HCT116 (cell line): Measurements from ENCODE around the gene CD58. TPM values are rescaled to one million over a fixed set of nuclear protein-coding genes. Genes with fewer than 3 reads are reported as not detected.

ENCODE experiments used
- ATAC-seq: fragments of 200-7000 bp; cut with Tn5 transposase; 2 replicates; pipeline ENCODE4 v1.9.1; 2020; ENCODE audit warnings: mild to moderate bottlenecking, moderate library complexity
- BruUV-seq: library from RNA; stranded (reverse); fragments of 400-500 nt; replicated peaks from 2 replicates; lab custom pipeline; 2021; lab: Mats Ljungman, UMichigan
- CTCF ChIA-PET: fragments of 300-600 bp; sonication (Branson Sonifier 250); formaldehyde crosslinking; loops from one replicate; lab custom pipeline; 2021; ENCODE audit warnings: antibody characterized with exemption; lab: Charles Lee
- POLR2A ChIA-PET: fragments of 300-600, 350-600 bp; sonication (Branson Sonifier 250); formaldehyde crosslinking; loops from one replicate; lab custom pipeline; 2021; ENCODE audit warnings: antibody characterized with exemption; lab: Charles Lee
- RAD21 ChIA-PET, 2 experiments: fragments of 300-600 bp; sonication (Branson Sonifier 250); formaldehyde crosslinking; loops; one replicate each; lab custom pipeline; 2023; ENCODE audit warnings: low total read pairs in 2 of 2; ENCODE audit not compliant: uncharacterized antibody in 2 of 2, unreplicated experiment in 2 of 2, low non-redundant PET in 1 of 2; lab: Charles Lee
- DNase-seq: peaks from one replicate; pipeline ENCODE4 v3.0.0-alpha.2; 2010; ENCODE audit warnings: low read depth, low spot score
- H2AFZ ChIP-seq: fragments of 200-600 bp; shearing (Covaris generic), sonication (generic); 2 replicates; pipeline ENCODE4 v1.6.1; 2017; ENCODE audit warnings: low read depth, mixed run types, mixed read lengths, antibody characterized with exemption, low read length; ENCODE audit not compliant: poor library complexity, severe bottlenecking
- H3K27ac ChIP-seq: 2 replicates; pipeline ENCODE4 v1.5.1; 2012; ENCODE audit warnings: low read depth, low read length
- H3K27me3 ChIP-seq: fragments of 200-600 bp; sonication (generic); 2 replicates; pipeline ENCODE4 v1.6.1; 2016; ENCODE audit warnings: mixed run types, low read length, mixed read lengths; ENCODE audit not compliant: insufficient read depth
- H3K36me3 ChIP-seq, 2 experiments: fragments of 200-500 bp in 1 of 2; fragments of 200-600 bp in 1 of 2; sonication (Bioruptor generic) in 1 of 2; sonication (generic) in 1 of 2; 2 replicates each; pipeline versions ENCODE4 v1.5.1 to v1.6.1; 2014 to 2016; ENCODE audit warnings: low read length in 2 of 2, inconsistent platforms in 1 of 2, mixed read lengths in 1 of 2, mixed run types in 1 of 2; ENCODE audit not compliant: insufficient read depth in 2 of 2, control insufficient read depth in 1 of 2
- H3K4me1 ChIP-seq, 2 experiments: fragments of 200-600 bp in 1 of 2; sonication (generic) in 1 of 2; 2 replicates each; pipeline versions ENCODE4 v1.5.1 to v1.6.1; 2012 to 2017; ENCODE audit warnings: low read length in 2 of 2, inconsistent platforms in 1 of 2, mild to moderate bottlenecking in 1 of 2, mixed read lengths in 1 of 2, mixed run types in 1 of 2, moderate library complexity in 1 of 2; ENCODE audit not compliant: insufficient read depth in 2 of 2, control insufficient read depth in 1 of 2
- H3K4me2 ChIP-seq: fragments of 200-600 bp; sonication (generic); 2 replicates; pipeline ENCODE4 v1.6.1; 2017; ENCODE audit warnings: mixed run types, low read length, mixed read lengths
- H3K4me3 ChIP-seq, 2 experiments: fragments of 200-600 bp in 1 of 2; sonication (generic) in 1 of 2; replicated peaks in 1 of 2; 2 replicates each; pipeline ENCODE4 v1.5.1; 2011 to 2016; ENCODE audit warnings: low read length in 2 of 2, control low read depth in 1 of 2, low read depth in 1 of 2, mild to moderate bottlenecking in 1 of 2, mixed read lengths in 1 of 2, mixed run types in 1 of 2
- H3K79me2 ChIP-seq: fragments of 200-600 bp; sonication (generic); 2 replicates; pipeline ENCODE4 v1.6.1; 2017; ENCODE audit warnings: mild to moderate bottlenecking, mixed run types, low read length, moderate library complexity, mixed read lengths; ENCODE audit not compliant: insufficient read depth
- H3K9ac ChIP-seq: fragments of 200-600 bp; sonication (generic); 2 replicates; pipeline ENCODE4 v1.6.1; 2016; ENCODE audit warnings: low read length, mixed read lengths
- H3K9me2 ChIP-seq: fragments of 200-600 bp; sonication (generic), shearing (Covaris generic); 2 replicates; pipeline ENCODE4 v1.6.1; 2017; ENCODE audit warnings: mixed run types, mild to moderate bottlenecking, moderate library complexity; ENCODE audit not compliant: insufficient read depth
- H3K9me3 ChIP-seq, 2 experiments: fragments of 200-500 bp in 1 of 2; fragments of 200-600 bp in 1 of 2; sonication (Bioruptor generic) in 1 of 2; sonication (generic) in 1 of 2; 2 replicates each; pipeline ENCODE4 v1.6.1; 2014 to 2017; ENCODE audit warnings: low read length in 2 of 2, mixed read lengths in 2 of 2, inconsistent platforms in 1 of 2, low read depth in 1 of 2, mild to moderate bottlenecking in 1 of 2, mixed run types in 1 of 2, moderate library complexity in 1 of 2; ENCODE audit not compliant: control insufficient read depth in 1 of 2, insufficient read depth in 1 of 2
- H4K20me1 ChIP-seq: fragments of 200-600 bp; sonication (generic), shearing (Covaris generic); 2 replicates; pipeline ENCODE4 v1.6.1; 2017; ENCODE audit warnings: mixed run types, mild to moderate bottlenecking, moderate library complexity; ENCODE audit not compliant: insufficient read depth
- RAD21 ChIP-seq: IDR thresholded peaks from 2 replicates; pipeline ENCODE4 v1.6.1; 2012; ENCODE audit warnings: low read depth, mild to moderate bottlenecking
- ZFX ChIP-seq: fragments of 450-650 bp; IDR thresholded peaks from 2 replicates; pipeline ENCODE4 v1.6.1; 2017
- intact Hi-C: fragments of 100-400 bp; cut with micrococcal nuclease; formaldehyde crosslinking; loops from 2 replicates; pipeline ENCODE4 v1.10.0; 2022
- total RNA-seq: library from RNA; stranded (reverse); gene quantifications from one replicate; pipeline ENCODE4 v1.2.1, GENCODE V29; 2021; ENCODE audit not compliant: unreplicated experiment
- TF ChIP-seq, protein P1 (sequence below), 3 experiments: fragments of 200-600 bp in 1 of 3; sonication (generic) in 1 of 3; IDR thresholded peaks in 2 of 3; conservative IDR thresholded peaks in 1 of 3; 2 replicates each; pipeline ENCODE4 v1.5.1; 2012 to 2017; ENCODE audit warnings: low read depth in 2 of 3, low read length in 2 of 3, antibody characterized with exemption in 1 of 3, borderline replicate concordance in 1 of 3, control low read depth in 1 of 3, mild to moderate bottlenecking in 1 of 3, mixed read lengths in 1 of 3, mixed run types in 1 of 3, moderate library complexity in 1 of 3; ENCODE audit not compliant: insufficient read depth in 1 of 3

Gene CD58
- total RNA-seq, 1 experiment from 2014 or later, result 18.0 TPM

DNA sequence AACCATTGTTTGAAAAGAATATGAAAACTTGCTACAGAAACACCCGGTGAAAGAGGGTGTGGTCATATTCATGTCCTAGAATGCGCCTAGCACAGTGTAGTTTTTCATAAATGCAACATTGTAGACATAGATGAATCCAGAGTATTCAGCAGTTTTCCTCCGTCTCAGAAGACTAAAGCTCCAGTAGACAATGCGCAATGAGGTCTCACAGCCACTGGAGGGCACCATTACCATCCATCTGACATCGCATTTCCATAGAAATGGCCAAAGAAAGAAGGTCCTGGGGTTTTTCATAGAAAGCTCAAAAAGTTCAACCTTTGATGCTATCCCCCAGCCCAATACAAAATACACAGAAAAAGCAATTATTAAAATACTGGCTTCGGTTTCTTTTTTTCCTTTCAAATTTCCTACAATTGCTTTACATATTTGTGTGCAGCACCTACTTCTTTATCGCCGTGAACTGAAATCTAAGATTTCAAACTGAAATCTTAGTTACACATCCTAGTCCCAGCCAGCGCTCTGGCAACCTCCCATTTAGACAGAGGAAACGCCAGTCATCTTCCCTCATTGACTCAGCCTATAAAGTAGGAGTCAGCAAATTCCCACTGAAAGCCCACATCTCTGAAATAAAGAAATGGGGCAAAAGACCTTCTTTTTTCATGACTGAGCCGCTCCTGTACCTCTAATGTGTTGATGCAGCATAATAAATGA is 3.9 kb upstream of the CD58 start:
- Histone ChIP-seq H3K9ac (no peak overlapping the region), H2AFZ (no peak overlapping the region), H3K9me2 (no peaks in the 10 kb centered on the region), H3K9me3 (no peaks in the 10 kb centered on the region), H3K27ac (no peak overlapping the region), H4K20me1 (no peaks in the 10 kb centered on the region), H3K4me1 (peaks cover 6 to 17% of the 10 kb centered on the region in 2 experiments), H3K4me3 (no peak overlapping the region), H3K79me2 (no peaks in the 10 kb centered on the region; the same call in 1 of the 2 replicates), H3K4me2 (no peak overlapping the region), H3K36me3 (no peaks in the 10 kb centered on the region), H3K27me3 (no peaks in the 10 kb centered on the region)
- ChIA-PET POLR2A (interaction anchor here (0.6 kb wide), 1 partner anchor 128 kb away, joined by 3 read pairs; no protein-coding TSS in a partner anchor), RAD21 (interaction anchor here (0.5 to 1.7 kb wide), 5 partner anchors 21 to 436 kb away, joined by 3 to 8 read pairs (median 3); no protein-coding TSS in a partner anchor), CTCF (interaction anchor here (0.8 to 2.8 kb wide), 15 partner anchors 9 to 554 kb away, joined by 3 to 28 read pairs (median 4); no protein-coding TSS in a partner anchor)
- DNase-seq (peak; percentile 36), ATAC-seq (no peak)
- TF ChIP-seq, protein P1, sequence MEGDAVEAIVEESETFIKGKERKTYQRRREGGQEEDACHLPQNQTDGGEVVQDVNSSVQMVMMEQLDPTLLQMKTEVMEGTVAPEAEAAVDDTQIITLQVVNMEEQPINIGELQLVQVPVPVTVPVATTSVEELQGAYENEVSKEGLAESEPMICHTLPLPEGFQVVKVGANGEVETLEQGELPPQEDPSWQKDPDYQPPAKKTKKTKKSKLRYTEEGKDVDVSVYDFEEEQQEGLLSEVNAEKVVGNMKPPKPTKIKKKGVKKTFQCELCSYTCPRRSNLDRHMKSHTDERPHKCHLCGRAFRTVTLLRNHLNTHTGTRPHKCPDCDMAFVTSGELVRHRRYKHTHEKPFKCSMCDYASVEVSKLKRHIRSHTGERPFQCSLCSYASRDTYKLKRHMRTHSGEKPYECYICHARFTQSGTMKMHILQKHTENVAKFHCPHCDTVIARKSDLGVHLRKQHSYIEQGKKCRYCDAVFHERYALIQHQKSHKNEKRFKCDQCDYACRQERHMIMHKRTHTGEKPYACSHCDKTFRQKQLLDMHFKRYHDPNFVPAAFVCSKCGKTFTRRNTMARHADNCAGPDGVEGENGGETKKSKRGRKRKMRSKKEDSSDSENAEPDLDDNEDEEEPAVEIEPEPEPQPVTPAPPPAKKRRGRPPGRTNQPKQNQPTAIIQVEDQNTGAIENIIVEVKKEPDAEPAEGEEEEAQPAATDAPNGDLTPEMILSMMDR (IDR thresholded peaks at IDR 0.05 in 2 of 3, conservative IDR thresholded peaks at IDR 0.05 in 1 of 3; ENCODE audit: borderline replicate concordance in 1 of 3, insufficient read depth in 1 of 3, low read depth in 2 of 3, low read length in 2 of 3), result peak; percentile 83 to 91 (median 90)
- TF ChIP-seq RAD21 (peak; percentile 86), ZFX (no peak)
- intact Hi-C loops, result loop anchor here (1.0 to 10.0 kb wide), 5 partner anchors 67 to 481 kb away; no protein-coding TSS in a partner anchor
- no TSS peak for BruUV-seq
